Psoas muscle (tissue), 8 donors: ENCODE data around the gene DAB2IP. TPM values are rescaled to one million over a fixed set of nuclear protein-coding genes. Genes with fewer than 3 reads are reported as not detected.
"Not testable (repeated sequence)": the region's sequence is repeated elsewhere in the genome, so short reads cannot be mapped to it uniquely, and the experiment has no call there.

Source experiments
- ATAC-seq, 4 donors: fragments of 200-7000 bp; cut with Tn5 transposase; one replicate each; pipeline ENCODE4 v1.9.1; 2020; ENCODE audit warnings: moderate library complexity in 3 of 4, mild to moderate bottlenecking in 2 of 4
- DNase-seq, 2 donors: peaks; one replicate each; pipeline ENCODE4 v3.0.0-alpha.2; 2020
- H3K27ac ChIP-seq: fragments of 200-600 bp; one replicate; pipeline ENCODE4 v1.8.0; 2022
- H3K27me3 ChIP-seq, 3 donors: fragments of 200-600 bp in 1 of 3; one replicate each; pipeline versions ENCODE4 v1.6.1 to v1.8.0; 2013 to 2022; ENCODE audit warnings: low read length in 2 of 3, mild to moderate bottlenecking in 2 of 3, moderate library complexity in 1 of 3; ENCODE audit not compliant: insufficient read depth in 3 of 3
- H3K36me3 ChIP-seq, 2 donors: fragments of 200-600 bp in 1 of 2; one replicate each; pipeline versions ENCODE4 v1.6.1 to v1.8.0; 2013 to 2022; ENCODE audit warnings: low read depth in 1 of 2, mild to moderate bottlenecking in 1 of 2, moderate library complexity in 1 of 2; ENCODE audit not compliant: insufficient read depth in 1 of 2
- H3K4me1 ChIP-seq: fragments of 200-600 bp; one replicate; pipeline ENCODE4 v1.8.0; 2022
- H3K4me3 ChIP-seq: fragments of 200-600 bp; one replicate; pipeline ENCODE4 v1.8.0; 2022; ENCODE audit warnings: mild to moderate bottlenecking
- H3K9me3 ChIP-seq: fragments of 200-600 bp; one replicate; pipeline ENCODE4 v1.8.0; 2022
- WGBS, 3 donors: extraction: QIAGEN DNeasy Blood & Tissue Kit; methylation state at CpG; one replicate each; pipeline versions ENCODE4 v1.1.6 to v1.1.7; 2013; 5-methylcytosine and 5-hydroxymethylcytosine counted together
- intact Hi-C, 2 donors: fragments of 100-400 bp; cut with DNase I; formaldehyde crosslinking; loops; one replicate each; pipeline versions ENCODE4 v1.11.0 to v1.14.2; 2022
- polyA plus RNA-seq, 3 donors: library from polyadenylated mRNA; stranded (reverse); fragments of 200-250 nt; gene quantifications; one replicate each; pipeline ENCODE4 v1.2.3, GENCODE V29; 2013
- total RNA-seq, 4 donors: library from RNA; stranded (reverse); fragmentation: NEBNext Ultra II Directional in 2 of 4; extraction: Animal tissue kit (Norgen Biotek cat#: 25700) in 2 of 4; gene quantifications; one replicate each; pipeline versions ENCODE4 v1.2.1 to v1.2.4, GENCODE V29; 2021 to 2023
- TF ChIP-seq, protein P1 (sequence below): fragments of 200-600 bp; IDR thresholded peaks from one replicate; pipeline ENCODE4 v1.8.0; 2022; ENCODE audit warnings: antibody characterized with exemption
- donor health status: healthy with polysubstance abuse.
- donor health status: DM: no; HTN: no; CAD: no; lungs with moderate emphysema.
- donor health status: Bipolar disorder and iron deficiency.
- donor health status: healthy.
- donor health status: DM: yes; HTN: yes; CAD: no.
- donor health status: DM: no; HTN: no; CAD: no.
- donor health status: DM: no; HTN: no; CAD: no.
- donor health status: DM: yes; HTN: yes; CAD: no.

Gene DAB2IP
- total and polyA plus RNA-seq, 7 donors = 14.1 to 66.2 (median 33.4) TPM

- Histone ChIP-seq H3K4me3 (no peak overlapping the region), H3K4me1 (peaks cover 92% of the 10 kb centered on the region), H3K27me3 (no peaks in the 10 kb centered on the region), H3K9me3 (no peaks in the 10 kb centered on the region), H3K27ac (peak overlapping the region; percentile 80), H3K36me3 (no peaks in the 10 kb centered on the region)
- intact Hi-C loops = loop anchor here in 1 of 2 donors (2.0 kb wide), 1 partner anchor 14 kb away; no protein-coding TSS in a partner anchor
- DNase-seq (no peak), ATAC-seq (peak; percentile 46 to 66 (median 60))
- TF ChIP-seq, protein P1, sequence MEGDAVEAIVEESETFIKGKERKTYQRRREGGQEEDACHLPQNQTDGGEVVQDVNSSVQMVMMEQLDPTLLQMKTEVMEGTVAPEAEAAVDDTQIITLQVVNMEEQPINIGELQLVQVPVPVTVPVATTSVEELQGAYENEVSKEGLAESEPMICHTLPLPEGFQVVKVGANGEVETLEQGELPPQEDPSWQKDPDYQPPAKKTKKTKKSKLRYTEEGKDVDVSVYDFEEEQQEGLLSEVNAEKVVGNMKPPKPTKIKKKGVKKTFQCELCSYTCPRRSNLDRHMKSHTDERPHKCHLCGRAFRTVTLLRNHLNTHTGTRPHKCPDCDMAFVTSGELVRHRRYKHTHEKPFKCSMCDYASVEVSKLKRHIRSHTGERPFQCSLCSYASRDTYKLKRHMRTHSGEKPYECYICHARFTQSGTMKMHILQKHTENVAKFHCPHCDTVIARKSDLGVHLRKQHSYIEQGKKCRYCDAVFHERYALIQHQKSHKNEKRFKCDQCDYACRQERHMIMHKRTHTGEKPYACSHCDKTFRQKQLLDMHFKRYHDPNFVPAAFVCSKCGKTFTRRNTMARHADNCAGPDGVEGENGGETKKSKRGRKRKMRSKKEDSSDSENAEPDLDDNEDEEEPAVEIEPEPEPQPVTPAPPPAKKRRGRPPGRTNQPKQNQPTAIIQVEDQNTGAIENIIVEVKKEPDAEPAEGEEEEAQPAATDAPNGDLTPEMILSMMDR = no peak
- WGBS, 3 donors = 26 to 47% (median 38%) methylated on average over 1 of the region's 1 CpG
Observed at GRCh38 chr9:121738968-121739367, 87.5 kb downstream of the DAB2IP start.

GRCh38 chr9:121739971-121740370 is 88.5 kb downstream of the DAB2IP start:
- 49 to 73% (median 58%) methylated on average over 7 of the region's 7 CpGs for WGBS, 3 donors
- Histone ChIP-seq H3K36me3 (no peaks in the 10 kb centered on the region), H3K27ac (peak overlapping the region; percentile 80), H3K4me3 (no peak overlapping the region), H3K27me3 (no peaks in the 10 kb centered on the region), H3K4me1 (peaks cover 94% of the 10 kb centered on the region), H3K9me3 (no peaks in the 10 kb centered on the region)
- ATAC-seq (no peak), DNase-seq (no peak)
- TF ChIP-seq, protein P1 = no peak
- intact Hi-C loops = loop anchor here (2.0 to 5.0 kb wide), 2 partner anchors 15 to 247 kb away; no protein-coding TSS in a partner anchor

- 46 to 66% (median 47%) methylated on average over 10 of the region's 10 CpGs for WGBS, 3 donors
- H3K9me3 ChIP-seq = no peaks in the 10 kb centered on the region
- no peaks in the 10 kb centered on the region for H3K27me3 ChIP-seq
- H3K36me3 ChIP-seq = no peaks in the 10 kb centered on the region
- ATAC-seq (peak in 3 of 4 donors; percentile 2 to 27 (median 6)), DNase-seq (no peak)
- H3K4me1 ChIP-seq = peaks cover 95% of the 10 kb centered on the region
- H3K4me3 ChIP-seq = no peak overlapping the region
- H3K27ac ChIP-seq = peak overlapping the region; percentile 87
- intact Hi-C loops = loop anchor here in 1 of 2 donors (5.0 kb wide), 1 partner anchor 246 kb away; no protein-coding TSS in a partner anchor
- TF ChIP-seq, protein P1 = no peak
Observed at GRCh38 chr9:121741228-121741918, 89.9 kb downstream of the DAB2IP start.

GRCh38 chr9:121741919-121742283 is 90.5 kb downstream of the DAB2IP start:
- H3K27ac ChIP-seq = peak overlapping the region; percentile 87
- not testable (repeated sequence) for DNase-seq, H3K27me3 ChIP-seq, ATAC-seq, H3K9me3 ChIP-seq, H3K36me3 ChIP-seq, H3K4me3 ChIP-seq
- H3K4me1 ChIP-seq = peaks cover 95% of the 10 kb centered on the region
- intact Hi-C loops = loop anchor here in 1 of 2 donors (5.0 kb wide), 1 partner anchor 245 kb away; no protein-coding TSS in a partner anchor
- 40 to 54% (median 45%) methylated on average over 4 of the region's 4 CpGs for WGBS, 3 donors

DNA sequence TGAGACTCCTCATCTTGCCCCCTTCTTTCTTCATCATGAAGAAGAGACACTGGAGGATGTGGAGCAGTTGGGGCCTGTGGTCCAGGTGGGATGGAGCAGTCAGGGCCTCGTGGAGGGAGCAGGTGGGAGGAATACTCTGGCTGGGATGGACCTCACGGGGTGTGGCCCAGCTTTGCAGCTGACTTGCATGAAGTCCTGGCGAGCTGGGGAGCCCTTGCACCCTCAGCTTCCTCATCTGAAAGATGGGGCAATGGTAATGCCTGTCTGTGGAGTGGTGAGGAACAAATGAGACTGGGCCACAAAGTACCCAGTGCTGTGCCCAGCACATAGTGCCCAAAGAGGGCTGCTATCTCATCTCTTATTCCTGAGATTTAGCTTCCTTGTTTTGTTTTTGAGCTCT is 91.5 kb downstream of the DAB2IP start:
- 27 to 44% (median 40%) methylated on average over 3 of the region's 3 CpGs for WGBS, 3 donors
- Histone ChIP-seq H3K36me3 (no peaks in the 10 kb centered on the region), H3K27ac (peak overlapping the region; percentile 87), H3K27me3 (no peaks in the 10 kb centered on the region), H3K9me3 (no peaks in the 10 kb centered on the region), H3K4me1 (peaks cover 89% of the 10 kb centered on the region), H3K4me3 (peak overlapping the region; percentile 62)
- intact Hi-C loops = loop anchor here in 1 of 2 donors (5.0 kb wide), 1 partner anchor 244 kb away; no protein-coding TSS in a partner anchor
- TF ChIP-seq, protein P1 = no peak
- DNase-seq (no peak), ATAC-seq (no peak)
